Measurements from ENCODE around the gene MGLL. TPM values are rescaled to one million over a fixed set of nuclear protein-coding genes. Genes with fewer than 3 reads are reported as not detected.

MGLL gene
- total RNA-seq, 1 experiment from 2014 or later, result 6.8 TPM

- no peak for TF ChIP-seq RAD21 (IDR thresholded peaks at IDR 0.05; ENCODE audit: low read depth)
- no peak for TF ChIP-seq SIN3A (IDR thresholded peaks at IDR 0.05; ENCODE audit: low read depth)
- no peak for TF ChIP-seq FOSL1 (IDR thresholded peaks at IDR 0.05; ENCODE audit: low read depth)
- TF ChIP-seq EZH2 (IDR thresholded peaks at IDR 0.05), result no peak
- no peak for TF ChIP-seq JUND (IDR thresholded peaks at IDR 0.05)
- no peak for TF ChIP-seq ATF3 (IDR thresholded peaks at IDR 0.05)
- TF ChIP-seq ELF1 (IDR thresholded peaks at IDR 0.05; ENCODE audit: borderline replicate concordance, low read depth), result no peak
- no peak for TF ChIP-seq CTCF (IDR thresholded peaks at IDR 0.05 in 2 of 3, conservative IDR thresholded peaks at IDR 0.05 in 1 of 3; ENCODE audit: borderline replicate concordance in 1 of 3, insufficient read depth in 1 of 3, low read depth in 2 of 3, low read length in 2 of 3)
- TF ChIP-seq POLR2A (IDR thresholded peaks at IDR 0.05; ENCODE audit: borderline replicate concordance, extremely low read depth, insufficient read depth, insufficient read length), result no peak
- no peak for TF ChIP-seq CEBPB (IDR thresholded peaks at IDR 0.05; ENCODE audit: low read depth)
- TF ChIP-seq POLR2AphosphoS5 (IDR thresholded peaks at IDR 0.05; ENCODE audit: low read depth, low read length), result no peak
- no peak for TF ChIP-seq SP1 (IDR thresholded peaks at IDR 0.05; ENCODE audit: low read depth)
- no peak for TF ChIP-seq ZFX (IDR thresholded peaks at IDR 0.05)
- no peak for TF ChIP-seq MAX (IDR thresholded peaks at IDR 0.05)
- no peak for TF ChIP-seq EZH2phosphoT487 (IDR thresholded peaks at IDR 0.05; ENCODE audit: borderline replicate concordance)
- BruUV-seq (replicated peaks), result no TSS peak
- H3K79me2 ChIP-seq (ENCODE audit: insufficient read depth, low read length), result no peaks in the 10 kb centered on the region
- H3K4me1 ChIP-seq (ENCODE audit: control insufficient read depth in 1 of 2, insufficient read depth in 2 of 2, low read length in 2 of 2), result peaks cover 2 to 29% of the 10 kb centered on the region in 2 experiments; a peak in 2 of 4 replicates
- POLR2A ChIA-PET, result no interaction called here
- no peak for DNase-seq (ENCODE audit: low read depth, low spot score)
- no peak overlapping the region for H3K4me2 ChIP-seq (ENCODE audit: low read length)
- H3K27me3 ChIP-seq (ENCODE audit: insufficient read depth, low read length), result no peaks in the 10 kb centered on the region
- CTCF ChIA-PET, result interaction anchor here (3.0 kb wide), 1 partner anchor 261 kb away, joined by 17 read pairs; no protein-coding TSS in a partner anchor
- RAD21 ChIA-PET (ENCODE audit: low non-redundant PET in 1 of 2, low total read pairs in 2 of 2, uncharacterized antibody in 2 of 2, unreplicated experiment in 2 of 2), result no interaction called here
- no peak overlapping the region for H3K4me3 ChIP-seq (replicated peaks in 1 of 2; ENCODE audit: low read depth in 1 of 2, low read length in 2 of 2)
- H2AFZ ChIP-seq (ENCODE audit: low read depth, low read length, poor library complexity, severe bottlenecking), result no peak overlapping the region
- H4K20me1 ChIP-seq (ENCODE audit: insufficient read depth), result no peaks in the 10 kb centered on the region
- H3K36me3 ChIP-seq (ENCODE audit: control insufficient read depth in 1 of 2, insufficient read depth in 2 of 2, low read length in 2 of 2), result no peaks in the 10 kb centered on the region
- intact Hi-C loops (cut with micrococcal nuclease), result no loop called here
- H3K9me3 ChIP-seq (ENCODE audit: control insufficient read depth in 1 of 2, insufficient read depth in 1 of 2, low read depth in 1 of 2, low read length in 2 of 2), result no peaks in the 10 kb centered on the region
- no peak overlapping the region for H3K9ac ChIP-seq (ENCODE audit: low read length)
- no peak for ATAC-seq
- no peak overlapping the region for H3K27ac ChIP-seq (ENCODE audit: low read depth, low read length)
- no peaks in the 10 kb centered on the region for H3K9me2 ChIP-seq (ENCODE audit: insufficient read depth)
These were observed 124.0 kb downstream of the MGLL start for GRCh38 chr3:127698286-127698685.
